T-cell (primary cell): ENCODE results near the gene HDAC9. TPM values are rescaled to one million over a fixed set of nuclear protein-coding genes. Genes with fewer than 3 reads are reported as not detected.

Experiments
- ATAC-seq, 4 experiments: fragments of 200-7000 bp in 3 of 4; fragments of 150-1000 bp in 1 of 4; cut with Tn5 transposase; replicated peaks in 1 of 4; 1 replicate in 3 of 4; 2 replicates in 1 of 4; pipeline ENCODE4 v1.10.0; 2021; ENCODE audit warnings: moderate library complexity in 3 of 4, mild to moderate bottlenecking in 2 of 4, moderate number of reproducible peaks in 1 of 4
- CTCF ChIA-PET, 2 donors: fragments of 300-600 bp; sonication (Branson Sonifier 250); formaldehyde crosslinking; loops; one replicate each; lab custom pipeline; 2022; ENCODE audit warnings: antibody characterized with exemption in 2 of 2; lab: Charles Lee
- POLR2A ChIA-PET, 2 donors: fragments of 300-600 bp; sonication (Branson Sonifier 250); formaldehyde crosslinking; loops; one replicate each; lab custom pipeline; 2022; ENCODE audit warnings: antibody characterized with exemption in 2 of 2; lab: Charles Lee
- DNase-seq, 35 experiments: peaks; one replicate each; pipeline versions ENCODE4 v3.0.0 to v3.0.0-alpha.2; 2013 to 2023
- H3K27ac ChIP-seq: one replicate; pipeline ENCODE4 v1.5.1; 2013; ENCODE audit warnings: low read length
- H3K27me3 ChIP-seq, 2 experiments: replicated peaks in 1 of 2; 1 replicate in 1 of 2; 2 replicates in 1 of 2; pipeline versions ENCODE4 v1.6.1 to v1.7.0; 2013; ENCODE audit warnings: low read length in 1 of 2, mixed read lengths in 1 of 2; ENCODE audit not compliant: control insufficient read depth in 2 of 2, insufficient read depth in 2 of 2; ENCODE audit errors: extremely low read depth in 1 of 2
- H3K36me3 ChIP-seq, 2 donors: 1 replicate in 1 of 2; 2 replicates in 1 of 2; pipeline versions ENCODE4 v1.6.1 to v1.7.0; 2013; ENCODE audit warnings: low read length in 1 of 2; ENCODE audit not compliant: control insufficient read depth in 2 of 2, insufficient read depth in 1 of 2; ENCODE audit errors: extremely low read depth in 1 of 2
- H3K4me1 ChIP-seq, 2 experiments: 1 replicate in 1 of 2; 2 replicates in 1 of 2; pipeline versions ENCODE4 v1.6.1 to v1.7.0; 2013; ENCODE audit warnings: low read length in 2 of 2, mixed read lengths in 1 of 2; ENCODE audit not compliant: insufficient read depth in 2 of 2, control insufficient read depth in 1 of 2; ENCODE audit errors: extremely low read depth in 1 of 2
- H3K4me3 ChIP-seq, 2 donors: 1 replicate in 1 of 2; 2 replicates in 1 of 2; pipeline versions ENCODE4 v1.5.1 to v1.7.0; 2013; ENCODE audit warnings: mild to moderate bottlenecking in 2 of 2, low read length in 1 of 2, moderate library complexity in 1 of 2; ENCODE audit not compliant: control insufficient read depth in 1 of 2; ENCODE audit errors: extremely low read depth in 1 of 2
- H3K9me3 ChIP-seq: 2 replicates; pipeline ENCODE4 v1.7.0; 2013
- H3K27ac Mint-ChIP-seq, 2 donors: one replicate each; pipeline ENCODE4 v1.8.0; 2020 to 2021; ENCODE audit warnings: mild to moderate bottlenecking in 2 of 2, mixed read lengths in 2 of 2
- H3K27me3 Mint-ChIP-seq, 2 donors: one replicate each; pipeline ENCODE4 v1.8.0; 2021 to 2022; ENCODE audit warnings: mixed read lengths in 2 of 2
- H3K36me3 Mint-ChIP-seq: one replicate; pipeline ENCODE4 v1.8.0; 2021; ENCODE audit warnings: mixed read lengths
- H3K4me1 Mint-ChIP-seq, 3 donors: one replicate each; pipeline ENCODE4 v1.8.0; 2020 to 2022; ENCODE audit warnings: mixed read lengths in 3 of 3, mild to moderate bottlenecking in 1 of 3
- H3K4me3 Mint-ChIP-seq, 3 donors: one replicate each; pipeline ENCODE4 v1.8.0; 2020 to 2022; ENCODE audit warnings: mild to moderate bottlenecking in 3 of 3, mixed read lengths in 3 of 3, moderate library complexity in 3 of 3
- H3K9me3 Mint-ChIP-seq, 3 donors: one replicate each; pipeline ENCODE4 v1.8.0; 2020 to 2022; ENCODE audit warnings: mixed read lengths in 3 of 3
- WGBS: methylation state at CpG from one replicate; pipeline ENCODE4 v1.1.5; 2013; ENCODE audit warnings: missing lambda C conversion rate; ENCODE audit not compliant: insufficient coverage; 5-methylcytosine and 5-hydroxymethylcytosine counted together
- total RNA-seq, 35 experiments: library from RNA in 6 of 35; stranded (reverse) in 6 of 35; fragments of 120-200 nt in 1 of 35; gene quantifications; one replicate each; pipeline versions ENCODE4 v1.2.1 to v1.2.4 and lab custom pipeline; 2013 to 2026

The HDAC9 gene
- total RNA-seq, 5 donors from 2014 or later (not counting 1 experiment from before 2014, with no cell fraction given): 2.8 to 6.7 (median 4.7) TPM

DNA sequence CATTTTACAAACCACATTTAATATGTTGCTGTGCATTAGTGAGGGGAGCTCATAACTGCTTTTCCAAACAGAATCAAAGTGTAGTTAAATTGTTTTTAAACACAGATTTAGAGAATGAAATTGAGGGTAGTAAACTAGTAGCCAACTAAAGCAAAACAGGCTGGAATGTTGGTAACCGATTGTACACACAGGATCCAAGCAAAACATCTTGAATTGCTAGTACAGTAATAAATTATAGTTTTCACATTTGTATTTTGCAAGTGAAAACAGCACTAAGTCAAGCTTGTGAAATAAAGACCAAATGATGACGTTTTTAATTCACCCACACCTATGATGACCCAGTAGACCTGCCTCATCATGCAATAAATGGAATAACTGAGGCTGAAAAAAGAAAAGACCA, 198.3 kb downstream of the HDAC9 start:
- no peak overlapping the region for H3K27ac ChIP-seq
- no peaks in the 10 kb centered on the region for H3K27me3 ChIP-seq
- Mint-ChIP-seq H3K27me3 (no peaks in the 10 kb centered on the region), H3K36me3 (no peaks in the 10 kb centered on the region), H3K4me3 (no peak overlapping the region), H3K9me3 (no peaks in the 10 kb centered on the region), H3K4me1 (no peaks in the 10 kb centered on the region), H3K27ac (no peak overlapping the region)
- H3K4me3 ChIP-seq: no peak overlapping the region
- DNase-seq: no peak
- no CpG with 5 or more reads among the region's 2 CpGs for WGBS
- no peak for ATAC-seq
- no peaks in the 10 kb centered on the region for H3K9me3 ChIP-seq
- CTCF ChIA-PET: no interaction called here
- no peaks in the 10 kb centered on the region for H3K36me3 ChIP-seq
- no peaks in the 10 kb centered on the region for H3K4me1 ChIP-seq
- POLR2A ChIA-PET: no interaction called here

DNA sequence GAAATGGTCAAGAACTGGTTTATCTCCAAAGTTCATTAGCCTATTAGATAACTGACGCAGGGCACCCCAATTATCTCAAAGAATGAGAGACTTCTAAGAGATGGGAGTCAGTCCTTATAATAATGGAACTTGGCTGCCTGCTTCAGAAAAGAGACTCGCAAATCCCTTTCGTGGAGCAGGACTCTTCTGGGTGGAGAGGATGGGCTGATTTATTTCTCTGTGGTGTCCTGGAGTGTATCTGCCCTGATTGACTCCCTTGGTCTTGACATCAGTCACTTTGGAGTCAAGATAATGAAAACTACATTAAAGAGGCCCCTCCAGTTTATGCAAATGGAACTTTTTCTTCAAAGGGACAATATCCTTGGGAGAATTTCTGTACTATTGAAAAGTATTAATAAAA, 198.9 kb downstream of the HDAC9 start:
- no peak for DNase-seq
- Histone ChIP-seq H3K36me3 (no peaks in the 10 kb centered on the region), H3K9me3 (no peaks in the 10 kb centered on the region), H3K4me1 (no peaks in the 10 kb centered on the region), H3K4me3 (no peak overlapping the region), H3K27me3 (no peaks in the 10 kb centered on the region), H3K27ac (no peak overlapping the region)
- Mint-ChIP-seq H3K9me3 (no peaks in the 10 kb centered on the region), H3K36me3 (no peaks in the 10 kb centered on the region), H3K4me1 (no peaks in the 10 kb centered on the region), H3K27ac (no peak overlapping the region), H3K27me3 (no peaks in the 10 kb centered on the region), H3K4me3 (no peak overlapping the region)
- no peak for ATAC-seq
- CTCF ChIA-PET: no interaction called here
- POLR2A ChIA-PET: no interaction called here
- 67% methylated on average over 1 of the region's 3 CpGs for WGBS

DNA sequence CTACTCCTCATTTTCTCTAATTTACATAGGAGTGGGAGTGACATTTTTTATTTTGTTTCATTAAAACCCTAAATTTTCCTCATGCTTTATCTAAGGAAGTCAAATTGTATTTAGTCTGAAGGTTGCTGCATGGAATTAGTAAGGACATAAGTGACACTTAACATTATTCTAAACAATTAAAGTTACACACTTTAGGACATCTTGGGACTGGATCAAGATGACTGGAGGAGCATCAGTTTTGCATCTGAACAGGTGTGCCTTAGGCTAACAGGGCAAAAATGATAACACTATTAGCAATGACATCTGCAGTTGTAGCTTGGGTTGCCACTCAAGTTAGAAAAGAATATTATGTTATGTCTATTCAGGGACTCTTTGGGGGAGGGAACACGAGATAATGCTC, 199.4 kb downstream of the HDAC9 start:
- Histone ChIP-seq H3K36me3 (no peaks in the 10 kb centered on the region), H3K4me1 (no peaks in the 10 kb centered on the region), H3K27ac (no peak overlapping the region), H3K27me3 (no peaks in the 10 kb centered on the region), H3K9me3 (no peaks in the 10 kb centered on the region), H3K4me3 (no peak overlapping the region)
- no CpG with 5 or more reads among the region's 1 CpG for WGBS
- Mint-ChIP-seq H3K9me3 (no peaks in the 10 kb centered on the region), H3K27me3 (no peaks in the 10 kb centered on the region), H3K27ac (no peak overlapping the region), H3K4me1 (no peaks in the 10 kb centered on the region), H3K4me3 (no peak overlapping the region), H3K36me3 (no peaks in the 10 kb centered on the region)
- no peak for DNase-seq
- ChIA-PET CTCF (no interaction called here), POLR2A (no interaction called here)
- no peak for ATAC-seq

DNA sequence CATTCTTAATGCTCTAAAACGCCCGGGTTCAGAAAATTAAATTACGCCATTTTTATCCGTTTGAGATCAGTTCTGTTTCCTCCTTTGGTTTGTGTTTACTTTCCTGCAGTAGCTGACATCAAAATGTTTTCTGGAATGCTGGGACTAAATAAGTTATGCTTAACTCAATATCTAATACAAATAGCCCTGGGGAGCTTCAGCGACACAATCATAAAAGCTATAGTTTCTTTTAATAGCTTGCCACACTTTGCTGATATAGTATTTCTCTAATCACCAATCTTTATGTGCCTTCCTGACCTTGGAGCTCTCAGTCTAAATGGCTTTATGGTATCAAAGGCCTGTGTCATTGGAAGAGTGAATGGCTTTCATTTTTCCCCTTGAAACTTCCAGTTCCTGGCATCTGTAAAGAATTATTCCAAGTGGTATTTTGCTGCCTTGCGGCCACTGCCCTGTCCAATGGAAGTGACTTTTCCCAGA, 202.7 kb downstream of the HDAC9 start:
- H3K4me3 ChIP-seq: no peak overlapping the region
- DNase-seq (no peak), ATAC-seq (no peak)
- H3K27me3 ChIP-seq: no peaks in the 10 kb centered on the region
- no peaks in the 10 kb centered on the region for H3K4me1 ChIP-seq
- H3K9me3 ChIP-seq: no peaks in the 10 kb centered on the region
- Mint-ChIP-seq H3K9me3 (no peaks in the 10 kb centered on the region), H3K36me3 (no peaks in the 10 kb centered on the region), H3K4me3 (no peak overlapping the region), H3K27me3 (no peaks in the 10 kb centered on the region), H3K27ac (no peak overlapping the region), H3K4me1 (no peaks in the 10 kb centered on the region)
- CTCF ChIA-PET: no interaction called here
- POLR2A ChIA-PET: no interaction called here
- WGBS: 100% methylated on average over 2 of the region's 6 CpGs
- H3K27ac ChIP-seq: no peak overlapping the region
- no peaks in the 10 kb centered on the region for H3K36me3 ChIP-seq

DNA sequence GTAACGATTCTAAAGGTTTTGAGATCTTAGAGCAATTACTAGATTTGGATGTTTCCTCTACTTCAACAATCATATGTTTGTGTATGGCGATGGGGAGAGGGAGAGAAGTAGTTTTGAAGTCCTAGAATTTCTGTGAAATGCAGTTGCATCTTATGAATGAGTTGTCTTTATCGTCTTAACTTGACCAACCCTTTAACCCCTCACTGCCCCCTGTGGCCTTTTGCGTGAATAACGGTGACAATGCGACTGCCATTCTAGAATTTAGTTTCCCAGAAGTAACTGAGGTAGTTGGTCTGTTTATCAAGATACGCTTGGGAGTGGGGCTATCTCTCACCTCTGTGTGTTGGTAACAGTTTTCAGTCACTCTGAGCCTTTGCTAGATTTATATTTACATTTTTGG, 204.6 kb downstream of the HDAC9 start:
- ATAC-seq (no peak), DNase-seq (no peak)
- no peaks in the 10 kb centered on the region for H3K9me3 Mint-ChIP-seq
- H3K4me3 ChIP-seq: no peak overlapping the region
- WGBS: 85% methylated on average over 3 of the region's 7 CpGs
- H3K4me1 Mint-ChIP-seq: no peaks in the 10 kb centered on the region
- no peaks in the 10 kb centered on the region for H3K27me3 ChIP-seq
- no peaks in the 10 kb centered on the region for H3K36me3 ChIP-seq
- no peak overlapping the region for H3K27ac ChIP-seq
- no peaks in the 10 kb centered on the region for H3K9me3 ChIP-seq
- no peaks in the 10 kb centered on the region for H3K36me3 Mint-ChIP-seq
- ChIA-PET CTCF (no interaction called here), POLR2A (no interaction called here)
- no peak overlapping the region for H3K27ac Mint-ChIP-seq
- H3K27me3 Mint-ChIP-seq: no peaks in the 10 kb centered on the region
- H3K4me1 ChIP-seq: no peaks in the 10 kb centered on the region
- no peak overlapping the region for H3K4me3 Mint-ChIP-seq

DNA sequence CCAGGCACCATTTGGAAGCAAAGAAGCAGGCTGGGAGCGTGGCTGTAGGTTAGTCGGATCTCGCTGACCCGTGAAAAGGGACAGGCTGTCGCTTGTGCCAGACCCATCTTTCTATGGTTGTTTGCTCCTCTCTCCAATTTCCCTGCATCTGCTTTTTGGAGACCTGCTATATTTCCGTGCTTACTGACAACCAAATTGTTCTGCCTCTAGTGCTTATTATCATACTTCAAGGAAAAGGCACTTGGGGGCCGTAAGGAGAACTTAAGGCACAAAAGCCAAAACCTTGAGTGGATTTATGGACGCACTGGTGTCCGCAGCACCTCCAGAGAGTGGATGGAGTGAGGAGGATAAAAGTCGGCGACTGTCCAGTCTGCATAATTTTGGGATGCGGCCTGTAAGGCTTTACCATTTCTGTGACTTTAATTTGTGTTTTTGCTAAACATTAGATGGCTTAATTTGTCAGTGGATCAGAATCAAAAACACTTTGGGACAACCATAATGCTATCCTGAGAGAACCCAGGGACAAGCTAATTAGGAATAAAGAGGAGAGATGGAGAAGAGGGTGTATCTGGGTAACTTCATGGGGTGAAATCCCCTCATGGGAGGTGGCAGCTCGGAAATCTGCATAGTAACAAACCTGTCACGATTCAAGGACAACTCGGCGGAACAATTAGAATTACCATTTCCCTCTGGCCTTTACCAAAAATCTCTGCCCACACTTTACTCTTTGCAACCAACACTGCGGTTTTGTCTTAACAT, 206.7 kb downstream of the HDAC9 start:
- DNase-seq: no peak
- Mint-ChIP-seq H3K9me3 (peaks cover 0 to 4% (median 0%) of the 10 kb centered on the region in 3 donors), H3K4me3 (no peak overlapping the region), H3K4me1 (no peaks in the 10 kb centered on the region), H3K27me3 (no peaks in the 10 kb centered on the region), H3K27ac (no peak overlapping the region), H3K36me3 (no peaks in the 10 kb centered on the region)
- Histone ChIP-seq H3K9me3 (no peaks in the 10 kb centered on the region), H3K27ac (no peak overlapping the region), H3K4me3 (no peak overlapping the region), H3K4me1 (no peaks in the 10 kb centered on the region), H3K36me3 (no peaks in the 10 kb centered on the region), H3K27me3 (no peaks in the 10 kb centered on the region)
- 89% methylated on average over 12 of the region's 17 CpGs for WGBS
- ChIA-PET POLR2A (no interaction called here), CTCF (no interaction called here)
- no peak for ATAC-seq

DNA sequence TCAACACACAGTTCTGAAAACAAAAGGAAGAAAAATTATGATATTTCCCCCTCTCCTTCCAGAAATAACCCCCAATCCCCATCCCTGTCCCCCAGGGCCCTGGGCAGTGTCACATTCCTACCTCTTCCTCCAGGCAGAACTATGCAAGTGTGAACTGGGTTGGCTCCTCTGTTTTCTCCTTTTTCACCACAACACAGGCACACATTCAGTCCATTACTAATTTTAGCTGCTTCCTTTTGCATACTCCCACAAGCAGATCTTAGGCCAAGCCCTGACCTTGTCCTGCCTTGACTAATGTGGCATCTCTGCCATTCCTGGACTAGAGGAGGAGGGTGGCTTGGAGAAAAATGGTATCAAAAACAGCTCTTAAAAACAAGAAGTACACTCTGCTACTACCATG, 208.1 kb downstream of the HDAC9 start:
- ATAC-seq (no peak), DNase-seq (no peak)
- peaks cover 0 to 4% (median 0%) of the 10 kb centered on the region in 3 donors for H3K9me3 Mint-ChIP-seq
- no peaks in the 10 kb centered on the region for H3K27me3 Mint-ChIP-seq
- no peaks in the 10 kb centered on the region for H3K9me3 ChIP-seq
- no peaks in the 10 kb centered on the region for H3K36me3 ChIP-seq
- H3K27me3 ChIP-seq: no peaks in the 10 kb centered on the region
- no peaks in the 10 kb centered on the region for H3K4me1 ChIP-seq
- no peak overlapping the region for H3K4me3 ChIP-seq
- no peak overlapping the region for H3K27ac ChIP-seq
- ChIA-PET POLR2A (no interaction called here), CTCF (no interaction called here)
- H3K4me3 Mint-ChIP-seq: no peak overlapping the region
- H3K27ac Mint-ChIP-seq: no peak overlapping the region
- H3K36me3 Mint-ChIP-seq: no peaks in the 10 kb centered on the region
- H3K4me1 Mint-ChIP-seq: no peaks in the 10 kb centered on the region
